NCI-H187 (cell line): ENCODE data around the gene COBLL1.

ENCODE experiments used
- DNase-seq, 2 experiments: peaks; one replicate each; lab custom pipeline; 2025; lab: John Stamatoyannopoulos, UW

Gene COBLL1

GRCh38 chr2:164677271-164677670 is 164.4 kb downstream of the COBLL1 start:
- DNase-seq: no peak

DNA sequence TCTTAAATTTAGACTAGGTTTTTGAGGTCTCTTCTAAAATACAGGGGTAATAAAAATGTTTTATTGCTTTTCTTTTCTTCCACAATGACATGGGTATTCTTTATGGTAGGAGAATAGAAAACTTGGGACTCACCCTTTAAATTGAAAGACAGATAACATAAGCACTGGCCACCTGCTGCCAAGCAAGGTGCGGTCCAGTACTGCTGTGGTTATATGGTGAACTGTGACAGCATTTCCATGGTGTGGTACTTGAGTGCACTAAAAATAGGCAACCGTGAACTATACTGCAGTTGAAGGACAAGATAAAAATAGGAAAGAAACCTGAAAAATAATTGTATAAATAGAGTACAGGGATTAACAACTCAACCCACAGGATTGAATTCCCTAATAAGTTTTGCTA is 165.9 kb downstream of the COBLL1 start:
- peak in 1 of 2 experiments; percentile 35 for DNase-seq

- no peak for DNase-seq
Measured at GRCh38 chr2:164675027-164675426, 166.6 kb downstream of the COBLL1 start.

DNA sequence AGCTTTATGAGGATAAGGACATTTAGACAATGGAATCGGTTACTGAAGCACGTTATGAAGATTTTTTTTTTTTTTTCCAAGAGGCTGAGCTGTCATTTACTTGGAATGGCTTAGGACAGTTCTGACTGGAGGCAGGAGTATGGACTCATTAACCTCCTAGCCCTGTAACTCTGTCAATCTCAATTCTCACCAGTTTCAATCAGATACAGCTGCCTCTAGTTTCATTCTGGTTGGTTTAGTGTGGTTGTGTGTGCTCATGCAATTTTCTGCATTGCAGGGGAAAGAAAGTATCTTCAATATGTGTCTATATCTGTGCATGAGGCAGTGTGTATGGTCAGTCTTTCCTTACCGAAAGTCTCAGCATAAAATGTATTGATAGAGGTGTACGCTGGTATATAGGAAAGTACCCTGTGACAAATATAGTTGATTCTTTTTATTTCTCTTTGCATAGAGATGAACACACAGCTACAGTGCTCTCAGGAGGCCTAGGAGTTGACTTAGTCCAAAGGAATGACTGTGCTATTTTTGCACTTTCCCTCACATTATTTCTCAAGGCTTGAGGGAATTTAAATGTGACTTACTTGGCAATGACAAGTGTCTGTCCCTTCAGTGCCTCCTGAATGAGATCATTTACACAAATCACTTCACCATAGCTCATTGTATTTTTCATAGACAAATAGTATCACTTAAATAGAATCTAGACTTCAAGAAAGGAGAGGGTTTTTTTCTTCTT is 169.8 kb downstream of the COBLL1 start:
- no peak for DNase-seq

DNA sequence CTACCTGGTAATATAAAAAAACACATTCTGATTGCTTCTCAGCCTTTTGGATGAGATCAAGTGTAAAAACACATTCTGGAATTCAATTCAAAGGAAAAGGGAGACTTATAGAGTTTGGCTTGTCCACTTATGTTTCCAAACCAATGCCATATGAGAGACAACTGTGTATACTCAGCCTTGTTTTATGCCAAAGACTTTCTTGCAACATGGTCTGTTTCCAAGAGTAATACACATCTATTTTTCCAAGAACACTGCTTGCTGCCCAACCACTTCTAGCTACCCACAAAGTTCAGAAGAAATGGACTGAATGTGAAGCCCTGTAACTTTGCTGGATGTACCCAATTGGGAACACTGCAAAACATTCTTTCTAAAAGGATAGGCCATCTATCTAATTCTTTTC is 172.3 kb downstream of the COBLL1 start:
- DNase-seq: no peak

DNA sequence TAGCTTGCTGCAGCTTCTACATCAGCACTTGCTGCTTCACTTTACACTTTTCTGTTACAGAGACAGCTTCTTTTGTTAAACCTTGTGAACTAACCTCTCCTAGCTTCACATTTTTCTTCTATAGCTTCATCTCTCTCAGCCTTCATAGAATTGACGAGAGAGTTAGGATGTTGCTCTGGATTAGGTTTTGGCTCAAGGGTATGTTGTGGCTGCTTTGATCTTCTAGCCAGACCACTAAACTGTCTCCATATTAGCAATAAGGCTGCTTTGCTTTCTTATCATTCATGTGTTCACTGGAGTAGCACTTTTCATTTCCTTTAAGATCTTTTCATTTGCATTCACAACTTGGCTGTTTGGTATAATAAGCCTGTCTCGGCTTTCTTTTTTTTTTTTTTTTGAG is 174.1 kb downstream of the COBLL1 start:
- no peak for DNase-seq

GRCh38 chr2:164664070-164664469 is 177.6 kb downstream of the COBLL1 start:
- DNase-seq: no peak

DNA sequence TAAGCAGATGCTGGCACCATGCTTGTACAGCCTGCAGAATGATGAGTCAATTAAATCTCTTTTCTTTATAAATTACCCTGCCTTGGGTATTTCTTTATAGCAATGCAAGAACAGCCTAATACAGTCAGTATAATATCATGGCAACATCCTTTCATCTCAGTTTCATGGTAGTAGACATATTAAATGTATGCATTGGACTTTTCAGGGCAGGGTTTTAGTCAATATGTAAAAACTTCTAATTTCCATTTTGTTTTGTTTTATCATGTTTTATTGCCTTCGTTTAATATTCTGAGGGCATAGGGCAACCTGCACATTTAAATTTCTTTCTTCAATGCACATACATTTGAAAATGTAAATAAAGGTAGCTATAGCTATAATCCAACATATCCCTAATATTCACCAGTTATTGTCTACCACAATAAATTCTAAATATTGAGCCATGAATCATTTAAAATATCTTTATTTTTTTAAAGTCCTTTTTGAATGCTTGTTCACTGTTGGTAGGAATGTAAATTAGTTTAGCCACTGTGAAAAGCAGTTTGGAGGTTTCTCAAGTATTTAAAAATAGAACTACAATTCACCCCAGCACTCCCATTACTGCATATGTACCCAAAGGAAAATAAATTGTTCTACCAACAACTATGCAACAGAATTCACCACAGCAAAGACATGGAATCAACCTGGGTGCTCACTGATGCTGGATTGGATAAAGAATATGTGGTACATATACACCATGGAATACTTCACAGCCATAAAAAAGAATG is 178.6 kb downstream of the COBLL1 start:
- DNase-seq: no peak

GRCh38 chr2:164662066-164662465 is 179.6 kb downstream of the COBLL1 start:
- no peak for DNase-seq

GRCh38 chr2:164661349-164661748 is 180.3 kb downstream of the COBLL1 start:
- no peak for DNase-seq

GRCh38 chr2:164657129-164657528 is 184.5 kb downstream of the COBLL1 start:
- no peak for DNase-seq

DNA sequence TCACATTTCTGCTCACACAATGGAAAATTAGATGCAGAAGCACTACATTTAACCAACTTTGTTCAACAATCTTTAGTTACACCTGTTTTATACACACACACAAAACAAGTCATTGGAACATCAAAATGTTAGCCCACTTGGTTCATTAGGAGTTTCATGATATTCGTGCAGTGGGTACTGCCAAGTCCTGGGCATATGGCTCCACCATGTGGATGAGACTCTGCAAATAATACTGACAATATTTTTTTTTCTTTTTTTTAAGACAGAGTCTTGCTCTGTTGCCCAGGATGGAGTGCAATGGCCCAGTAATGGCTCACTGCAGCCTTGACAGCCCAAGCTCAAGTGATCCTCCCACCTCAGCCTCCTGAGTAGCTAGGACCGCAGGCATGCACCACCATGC is 185.9 kb downstream of the COBLL1 start:
- no peak for DNase-seq

- no peak for DNase-seq
Measured at GRCh38 chr2:164655336-164655735, 186.3 kb downstream of the COBLL1 start.

DNA sequence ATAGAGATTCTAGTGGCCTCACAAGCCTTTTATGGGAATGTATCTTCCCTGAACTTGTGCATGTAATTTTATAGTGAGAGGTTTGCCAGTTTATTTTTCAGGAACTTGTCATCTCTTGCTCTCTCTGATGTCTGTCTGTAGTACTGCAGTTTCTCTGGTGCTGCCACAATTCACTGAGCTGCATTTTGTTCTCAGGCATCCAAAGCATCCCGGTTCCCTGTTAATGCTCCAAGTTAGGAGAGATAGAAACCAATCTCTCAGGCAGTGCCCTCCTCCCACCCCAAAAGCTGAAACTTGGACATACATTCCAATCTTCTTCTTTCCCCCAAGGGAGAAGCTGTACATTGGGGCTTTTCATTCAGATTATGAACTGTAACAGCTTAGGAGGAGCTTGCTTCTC is 190.3 kb downstream of the COBLL1 start:
- DNase-seq: no peak

DNA sequence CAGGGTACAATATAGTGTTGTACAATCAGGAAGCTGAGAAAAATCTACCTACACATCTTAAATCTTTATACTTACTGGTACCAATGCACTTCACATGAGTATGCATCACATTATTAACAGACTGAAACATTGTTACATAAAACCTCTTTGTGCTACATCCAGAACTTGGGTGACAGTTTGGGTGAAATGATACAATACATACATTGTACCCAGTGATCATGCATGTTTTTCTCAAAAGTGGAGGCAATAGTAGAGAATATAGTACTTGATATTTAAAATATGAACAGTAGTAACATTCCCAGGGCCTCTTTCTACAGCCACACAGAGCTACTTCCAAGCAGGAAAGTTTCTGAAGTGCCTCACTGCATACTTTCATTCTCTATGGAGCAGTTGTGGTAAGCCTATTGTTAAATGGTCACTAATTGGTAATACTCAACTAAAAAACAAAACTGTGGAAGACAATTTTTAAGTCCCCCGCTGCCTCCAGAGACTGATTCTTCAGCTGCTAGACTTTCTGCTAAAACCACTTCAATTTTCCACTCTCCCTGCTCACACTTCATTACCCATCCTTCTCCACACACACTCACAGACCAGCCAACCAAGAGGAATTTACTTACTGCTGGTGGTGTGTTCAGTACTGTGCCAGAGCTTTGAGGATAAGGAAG is 197.5 kb downstream of the COBLL1 start:
- DNase-seq: no peak

- DNase-seq: no peak
Measured at GRCh38 chr2:164642946-164643555, 198.6 kb downstream of the COBLL1 start.

- no peak for DNase-seq
Measured at GRCh38 chr2:164642268-164642667, 199.4 kb downstream of the COBLL1 start.
